SK-N-SH (cell line): ENCODE results near the gene DLK2.
"Not testable (repeated sequence)": the region's sequence is repeated elsewhere in the genome, so short reads cannot be mapped to it uniquely, and the experiment has no call there.

Experiments
- CHD2 ChIP-seq: fragments of 150-350 bp; IDR thresholded peaks from 2 replicates; pipeline ENCODE4 v1.6.1; 2018; ENCODE audit warnings: low read length; ENCODE audit not compliant: partially characterized antibody
- FOSL2 ChIP-seq: IDR thresholded peaks from 2 replicates; pipeline ENCODE4 v1.4.0; 2012; ENCODE audit warnings: low read depth, mild to moderate bottlenecking, moderate library complexity, borderline replicate concordance
- FOXM1 ChIP-seq: IDR thresholded peaks from 2 replicates; pipeline ENCODE4 v1.4.0; 2012; ENCODE audit warnings: low read depth, mild to moderate bottlenecking
- GABPA ChIP-seq: IDR thresholded peaks from 2 replicates; pipeline ENCODE4 v1.4.0; 2012; ENCODE audit warnings: low read depth, mild to moderate bottlenecking
- JUND ChIP-seq: IDR thresholded peaks from 2 replicates; pipeline ENCODE4 v1.4.0; 2012
- PBX3 ChIP-seq: IDR thresholded peaks from 2 replicates; pipeline ENCODE4; 2012
- RAD21 ChIP-seq: IDR thresholded peaks from 2 replicates; pipeline ENCODE4 v1.6.1; 2012; ENCODE audit warnings: mild to moderate bottlenecking, low read length
- TF ChIP-seq, protein P1 (sequence below): fragments of 200-600 bp; sonication (generic); IDR thresholded peaks from 2 replicates; pipeline ENCODE4 v1.6.1; 2017; ENCODE audit warnings: antibody characterized with exemption, mild to moderate bottlenecking, moderate library complexity
- TF ChIP-seq, protein P2 (sequence below): IDR thresholded peaks from 2 replicates; pipeline ENCODE4 v1.4.0; 2012; ENCODE audit warnings: low read depth

GRCh38 chr6:43410776-43411175 is 44.6 kb downstream of the DLK2 start:
- TF ChIP-seq, protein P1, sequence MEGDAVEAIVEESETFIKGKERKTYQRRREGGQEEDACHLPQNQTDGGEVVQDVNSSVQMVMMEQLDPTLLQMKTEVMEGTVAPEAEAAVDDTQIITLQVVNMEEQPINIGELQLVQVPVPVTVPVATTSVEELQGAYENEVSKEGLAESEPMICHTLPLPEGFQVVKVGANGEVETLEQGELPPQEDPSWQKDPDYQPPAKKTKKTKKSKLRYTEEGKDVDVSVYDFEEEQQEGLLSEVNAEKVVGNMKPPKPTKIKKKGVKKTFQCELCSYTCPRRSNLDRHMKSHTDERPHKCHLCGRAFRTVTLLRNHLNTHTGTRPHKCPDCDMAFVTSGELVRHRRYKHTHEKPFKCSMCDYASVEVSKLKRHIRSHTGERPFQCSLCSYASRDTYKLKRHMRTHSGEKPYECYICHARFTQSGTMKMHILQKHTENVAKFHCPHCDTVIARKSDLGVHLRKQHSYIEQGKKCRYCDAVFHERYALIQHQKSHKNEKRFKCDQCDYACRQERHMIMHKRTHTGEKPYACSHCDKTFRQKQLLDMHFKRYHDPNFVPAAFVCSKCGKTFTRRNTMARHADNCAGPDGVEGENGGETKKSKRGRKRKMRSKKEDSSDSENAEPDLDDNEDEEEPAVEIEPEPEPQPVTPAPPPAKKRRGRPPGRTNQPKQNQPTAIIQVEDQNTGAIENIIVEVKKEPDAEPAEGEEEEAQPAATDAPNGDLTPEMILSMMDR = not testable (repeated sequence)
- not testable (repeated sequence) for TF ChIP-seq CHD2, FOXM1, JUND, GABPA, RAD21, PBX3, FOSL2
- TF ChIP-seq, protein P2, sequence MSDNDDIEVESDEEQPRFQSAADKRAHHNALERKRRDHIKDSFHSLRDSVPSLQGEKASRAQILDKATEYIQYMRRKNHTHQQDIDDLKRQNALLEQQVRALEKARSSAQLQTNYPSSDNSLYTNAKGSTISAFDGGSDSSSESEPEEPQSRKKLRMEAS = not testable (repeated sequence)
